Psoas muscle (tissue), 8 donors: Measurements from ENCODE around the gene CDK5R1. TPM values are rescaled to one million over a fixed set of nuclear protein-coding genes. Genes with fewer than 3 reads are reported as not detected.

Source experiments
- ATAC-seq, 4 donors: fragments of 200-7000 bp; cut with Tn5 transposase; one replicate each; pipeline ENCODE4 v1.9.1; 2020; ENCODE audit warnings: moderate library complexity in 3 of 4, mild to moderate bottlenecking in 2 of 4
- DNase-seq, 2 donors: peaks; one replicate each; pipeline ENCODE4 v3.0.0-alpha.2; 2020
- H3K27ac ChIP-seq: fragments of 200-600 bp; one replicate; pipeline ENCODE4 v1.8.0; 2022
- H3K27me3 ChIP-seq, 3 donors: fragments of 200-600 bp in 1 of 3; one replicate each; pipeline versions ENCODE4 v1.6.1 to v1.8.0; 2013 to 2022; ENCODE audit warnings: low read length in 2 of 3, mild to moderate bottlenecking in 2 of 3, moderate library complexity in 1 of 3; ENCODE audit not compliant: insufficient read depth in 3 of 3
- H3K36me3 ChIP-seq, 2 donors: fragments of 200-600 bp in 1 of 2; one replicate each; pipeline versions ENCODE4 v1.6.1 to v1.8.0; 2013 to 2022; ENCODE audit warnings: low read depth in 1 of 2, mild to moderate bottlenecking in 1 of 2, moderate library complexity in 1 of 2; ENCODE audit not compliant: insufficient read depth in 1 of 2
- H3K4me1 ChIP-seq: fragments of 200-600 bp; one replicate; pipeline ENCODE4 v1.8.0; 2022
- H3K4me3 ChIP-seq: fragments of 200-600 bp; one replicate; pipeline ENCODE4 v1.8.0; 2022; ENCODE audit warnings: mild to moderate bottlenecking
- H3K9me3 ChIP-seq: fragments of 200-600 bp; one replicate; pipeline ENCODE4 v1.8.0; 2022
- WGBS, 3 donors: extraction: QIAGEN DNeasy Blood & Tissue Kit; methylation state at CpG; one replicate each; pipeline versions ENCODE4 v1.1.6 to v1.1.7; 2013; 5-methylcytosine and 5-hydroxymethylcytosine counted together
- intact Hi-C, 2 donors: fragments of 100-400 bp; cut with DNase I; formaldehyde crosslinking; loops; one replicate each; pipeline versions ENCODE4 v1.11.0 to v1.14.2; 2022
- polyA plus RNA-seq, 3 donors: library from polyadenylated mRNA; stranded (reverse); fragments of 200-250 nt; gene quantifications; one replicate each; pipeline ENCODE4 v1.2.3, GENCODE V29; 2013
- total RNA-seq, 4 donors: library from RNA; stranded (reverse); fragmentation: NEBNext Ultra II Directional in 2 of 4; extraction: Animal tissue kit (Norgen Biotek cat#: 25700) in 2 of 4; gene quantifications; one replicate each; pipeline versions ENCODE4 v1.2.1 to v1.2.4, GENCODE V29; 2021 to 2023
- TF ChIP-seq, protein P1 (sequence below): fragments of 200-600 bp; IDR thresholded peaks from one replicate; pipeline ENCODE4 v1.8.0; 2022; ENCODE audit warnings: antibody characterized with exemption
- donor health status: healthy with polysubstance abuse.
- donor health status: DM: no; HTN: no; CAD: no; lungs with moderate emphysema.
- donor health status: Bipolar disorder and iron deficiency.
- donor health status: healthy.
- donor health status: DM: yes; HTN: yes; CAD: no.
- donor health status: DM: no; HTN: no; CAD: no.
- donor health status: DM: no; HTN: no; CAD: no.
- donor health status: DM: yes; HTN: yes; CAD: no.

The CDK5R1 gene
- total and polyA plus RNA-seq, 7 donors: 0.44 to 5.2 (median 2.0) TPM

DNA sequence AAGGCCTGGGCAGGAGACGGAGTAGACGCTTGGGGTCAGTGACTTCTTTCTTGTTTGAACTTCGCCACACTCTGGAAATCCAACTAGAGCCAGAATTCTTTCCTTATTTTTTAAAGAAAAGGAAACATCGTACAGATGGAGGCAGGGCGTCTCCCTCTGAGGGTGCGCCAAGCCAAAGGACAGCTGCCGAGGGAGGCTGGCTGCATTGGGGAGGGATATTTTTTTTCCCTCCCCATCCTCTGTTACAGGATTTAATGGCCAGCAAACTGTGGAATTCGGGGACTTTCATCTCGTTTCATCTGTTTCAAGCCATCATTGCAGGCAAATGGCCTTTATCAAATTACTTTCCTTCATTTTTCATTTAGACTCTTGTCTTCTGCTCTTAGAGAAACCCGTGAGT lies 15.9 kb downstream of the CDK5R1 start:
- intact Hi-C loops: loop anchor here in 1 of 2 donors (10.0 kb wide), 1 partner anchor 242 kb away; no protein-coding TSS in a partner anchor
- ATAC-seq (no peak), DNase-seq (no peak)
- peaks cover 2% of the 10 kb centered on the region for H3K4me1 ChIP-seq
- no peaks in the 10 kb centered on the region for H3K9me3 ChIP-seq
- TF ChIP-seq, protein P1, sequence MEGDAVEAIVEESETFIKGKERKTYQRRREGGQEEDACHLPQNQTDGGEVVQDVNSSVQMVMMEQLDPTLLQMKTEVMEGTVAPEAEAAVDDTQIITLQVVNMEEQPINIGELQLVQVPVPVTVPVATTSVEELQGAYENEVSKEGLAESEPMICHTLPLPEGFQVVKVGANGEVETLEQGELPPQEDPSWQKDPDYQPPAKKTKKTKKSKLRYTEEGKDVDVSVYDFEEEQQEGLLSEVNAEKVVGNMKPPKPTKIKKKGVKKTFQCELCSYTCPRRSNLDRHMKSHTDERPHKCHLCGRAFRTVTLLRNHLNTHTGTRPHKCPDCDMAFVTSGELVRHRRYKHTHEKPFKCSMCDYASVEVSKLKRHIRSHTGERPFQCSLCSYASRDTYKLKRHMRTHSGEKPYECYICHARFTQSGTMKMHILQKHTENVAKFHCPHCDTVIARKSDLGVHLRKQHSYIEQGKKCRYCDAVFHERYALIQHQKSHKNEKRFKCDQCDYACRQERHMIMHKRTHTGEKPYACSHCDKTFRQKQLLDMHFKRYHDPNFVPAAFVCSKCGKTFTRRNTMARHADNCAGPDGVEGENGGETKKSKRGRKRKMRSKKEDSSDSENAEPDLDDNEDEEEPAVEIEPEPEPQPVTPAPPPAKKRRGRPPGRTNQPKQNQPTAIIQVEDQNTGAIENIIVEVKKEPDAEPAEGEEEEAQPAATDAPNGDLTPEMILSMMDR: no peak
- no peaks in the 10 kb centered on the region for H3K36me3 ChIP-seq
- H3K27me3 ChIP-seq: no peaks in the 10 kb centered on the region
- WGBS, 3 donors: 57 to 69% (median 63%) methylated on average over 10 of the region's 10 CpGs
- H3K27ac ChIP-seq: no peak overlapping the region
- H3K4me3 ChIP-seq: no peak overlapping the region

DNA sequence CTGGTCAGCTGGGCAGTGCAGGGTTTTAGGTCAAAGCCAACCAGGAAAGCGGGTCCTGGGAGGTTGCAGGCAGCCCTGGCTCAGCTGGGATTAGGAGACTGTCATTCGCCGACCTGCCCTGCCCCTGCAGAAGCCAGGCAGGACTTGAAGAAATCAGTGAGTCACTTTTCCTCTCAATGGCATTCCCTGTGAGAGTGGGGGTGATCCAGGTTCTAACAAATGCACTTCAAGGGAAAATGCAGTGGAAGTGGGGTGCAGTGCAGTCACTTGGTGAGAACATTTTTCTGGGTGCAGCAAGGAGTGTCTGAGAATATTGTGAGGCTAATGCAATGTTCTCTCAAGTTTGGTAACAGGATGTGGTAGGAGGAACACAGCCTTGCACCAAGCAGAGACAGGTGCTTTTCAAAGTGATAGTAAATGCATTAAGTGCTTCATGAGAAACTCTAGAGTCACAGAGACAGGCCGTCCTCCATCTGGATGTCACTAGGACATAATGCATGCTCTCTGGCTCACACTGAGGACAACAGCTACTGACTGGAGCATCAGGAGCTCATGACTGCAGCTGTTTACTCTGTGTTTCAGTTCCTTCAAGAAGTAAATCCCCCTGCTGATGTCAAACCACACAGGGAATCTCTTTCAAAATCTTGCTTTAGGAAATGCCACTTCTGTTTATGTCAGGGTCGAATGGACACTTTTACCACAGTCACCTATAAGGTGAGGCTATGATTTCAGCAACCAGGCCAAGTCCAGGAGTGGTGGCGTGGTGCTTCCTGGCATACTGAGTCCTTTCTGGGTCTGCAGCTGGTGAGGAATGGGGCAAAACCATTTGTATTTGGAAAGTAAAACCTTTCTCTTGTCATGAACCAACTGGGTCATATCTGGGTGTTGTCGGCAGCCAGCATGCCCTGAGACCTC lies 16.7 kb downstream of the CDK5R1 start:
- H3K4me1 ChIP-seq: no peaks in the 10 kb centered on the region
- peak in 3 of 4 donors; percentile 25 to 54 (median 51) for ATAC-seq
- 46 to 58% (median 51%) methylated on average over 7 of the region's 7 CpGs for WGBS, 3 donors
- intact Hi-C loops: loop anchor here in 1 of 2 donors (10.0 kb wide), 1 partner anchor 241 kb away; no protein-coding TSS in a partner anchor
- H3K9me3 ChIP-seq: no peaks in the 10 kb centered on the region
- TF ChIP-seq, protein P1: no peak
- DNase-seq: no peak
- no peak overlapping the region for H3K27ac ChIP-seq
- H3K4me3 ChIP-seq: no peak overlapping the region
- no peaks in the 10 kb centered on the region for H3K27me3 ChIP-seq
- H3K36me3 ChIP-seq: no peaks in the 10 kb centered on the region

DNA sequence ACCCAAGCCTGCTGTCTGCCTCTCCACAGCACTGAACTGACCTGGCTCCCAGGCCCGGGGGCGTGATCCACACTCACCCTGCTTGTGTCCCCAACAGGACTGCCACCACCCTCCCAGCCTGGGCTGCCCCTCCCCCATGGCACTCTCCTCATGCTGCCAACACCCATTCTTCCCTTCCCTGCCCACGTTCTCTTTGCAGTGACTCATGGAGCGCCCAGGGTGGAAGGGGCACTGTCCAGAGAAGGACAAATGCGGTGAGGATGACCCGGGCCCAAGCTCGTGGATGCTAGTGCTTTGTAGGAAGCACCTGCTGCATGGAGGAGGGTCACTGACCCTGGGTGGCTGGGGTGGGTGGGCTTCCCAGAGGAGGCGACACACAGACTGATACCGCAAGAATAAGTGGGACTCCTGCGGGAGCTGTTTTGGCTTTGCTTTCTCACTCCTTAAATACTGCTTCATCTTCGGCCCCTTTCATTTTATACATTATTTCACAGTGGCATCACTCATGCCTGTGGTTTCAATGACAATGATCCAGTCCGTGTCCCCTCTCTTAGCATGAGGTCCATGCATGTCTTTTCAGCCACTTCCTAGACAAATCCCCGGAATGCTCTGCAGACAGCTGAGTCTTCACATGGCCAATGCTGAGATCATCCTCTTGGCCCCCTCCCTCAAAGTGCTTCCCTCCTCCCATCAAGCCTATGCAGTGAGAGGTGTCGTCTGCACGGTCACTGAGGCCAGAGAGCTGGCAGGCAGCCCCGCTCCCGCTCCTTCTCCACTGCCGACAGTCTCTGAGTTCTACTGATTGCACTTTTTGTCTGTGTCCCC lies 17.6 kb downstream of the CDK5R1 start:
- H3K4me1 ChIP-seq: no peaks in the 10 kb centered on the region
- 40 to 57% (median 57%) methylated on average over 18 of the region's 18 CpGs for WGBS, 3 donors
- intact Hi-C loops: loop anchor here in 1 of 2 donors (10.0 kb wide), 1 partner anchor 240 kb away; no protein-coding TSS in a partner anchor
- no peak overlapping the region for H3K27ac ChIP-seq
- H3K36me3 ChIP-seq: no peaks in the 10 kb centered on the region
- H3K9me3 ChIP-seq: no peaks in the 10 kb centered on the region
- no peaks in the 10 kb centered on the region for H3K27me3 ChIP-seq
- DNase-seq (peak in 1 of 2 donors; percentile 55), ATAC-seq (peak; percentile 52 to 87 (median 72))
- no peak overlapping the region for H3K4me3 ChIP-seq
- TF ChIP-seq, protein P1: no peak

DNA sequence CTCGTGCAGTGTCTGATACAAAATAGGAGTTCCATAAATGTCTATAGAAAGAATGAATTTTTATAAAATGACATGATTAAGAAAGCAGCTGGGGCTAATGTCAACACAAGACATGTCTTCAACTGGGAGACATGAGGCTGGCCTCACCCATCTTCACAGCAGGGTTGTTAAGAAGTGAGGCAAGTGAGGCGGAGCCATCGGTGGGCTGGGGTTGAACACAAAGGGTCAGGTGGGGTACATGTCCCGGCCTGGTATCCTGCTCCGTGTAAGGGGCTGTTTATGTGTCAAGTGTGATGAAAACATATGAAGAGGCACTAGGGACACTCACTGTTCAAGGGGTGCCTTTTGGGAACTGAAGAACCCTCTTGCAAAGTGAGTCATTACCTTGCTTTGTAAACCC lies 22.1 kb downstream of the CDK5R1 start:
- Histone ChIP-seq H3K4me1 (no peaks in the 10 kb centered on the region), H3K4me3 (no peak overlapping the region), H3K27ac (no peak overlapping the region), H3K9me3 (no peaks in the 10 kb centered on the region), H3K36me3 (no peaks in the 10 kb centered on the region), H3K27me3 (no peaks in the 10 kb centered on the region)
- intact Hi-C loops: loop anchor here in 1 of 2 donors (10.0 kb wide), 1 partner anchor 236 kb away; no protein-coding TSS in a partner anchor
- no peak for ATAC-seq
- 89 to 93% (median 91%) methylated on average over 5 of the region's 5 CpGs for WGBS, 3 donors
- TF ChIP-seq, protein P1: no peak
- DNase-seq: no peak
